ENCODE data around the gene AREL1.

AREL1 gene

GRCh38 chr14:74645244-74645643 lies 67.6 kb downstream of the AREL1 start:
- H3K4me3 ChIP-seq (ENCODE audit: low read depth, low read length): no peak overlapping the region
- DNase-seq (ENCODE audit: low read depth): no peak

GRCh38 chr14:74641601-74642391 lies 71.1 kb downstream of the AREL1 start:
- H3K4me3 ChIP-seq (ENCODE audit: low read depth, low read length): no peak overlapping the region
- no peak for DNase-seq (ENCODE audit: low read depth)

- DNase-seq (ENCODE audit: low read depth): no peak
- H3K4me3 ChIP-seq (ENCODE audit: low read depth, low read length): no peak overlapping the region
Observed at GRCh38 chr14:74638966-74639365, 73.9 kb downstream of the AREL1 start.

GRCh38 chr14:74638066-74638465 lies 74.8 kb downstream of the AREL1 start:
- H3K4me3 ChIP-seq (ENCODE audit: low read depth, low read length): no peak overlapping the region
- DNase-seq (ENCODE audit: low read depth): no peak

- H3K4me3 ChIP-seq (ENCODE audit: low read depth, low read length): no peak overlapping the region
- no peak for DNase-seq (ENCODE audit: low read depth)
Observed at GRCh38 chr14:74637178-74637550, 75.7 kb downstream of the AREL1 start.

- no peak for DNase-seq (ENCODE audit: low read depth)
- H3K4me3 ChIP-seq (ENCODE audit: low read depth, low read length): no peak overlapping the region
Observed at GRCh38 chr14:74636424-74637177, 76.3 kb downstream of the AREL1 start.

- no peak for DNase-seq (ENCODE audit: low read depth)
- H3K4me3 ChIP-seq (ENCODE audit: low read depth, low read length): no peak overlapping the region
Observed at GRCh38 chr14:74635847-74636246, 77.0 kb downstream of the AREL1 start.

GRCh38 chr14:74634964-74635363 lies 77.9 kb downstream of the AREL1 start:
- no peak for DNase-seq (ENCODE audit: low read depth)

GRCh38 chr14:74634481-74634880 lies 78.4 kb downstream of the AREL1 start:
- H3K4me3 ChIP-seq (ENCODE audit: low read depth, low read length): no peak overlapping the region
- DNase-seq (ENCODE audit: low read depth): no peak

More at GRCh38 chr14:74634964-74635363, 77.9 kb downstream of the AREL1 start:
- H3K4me3 ChIP-seq (ENCODE audit: low read depth, low read length): no peak overlapping the region

- H3K4me3 ChIP-seq (ENCODE audit: low read depth, low read length): no peak overlapping the region
Observed at GRCh38 chr14:74630881-74631690, 81.8 kb downstream of the AREL1 start.

GRCh38 chr14:74628418-74628817 lies 84.5 kb downstream of the AREL1 start:
- DNase-seq (ENCODE audit: low read depth): no peak
- H3K4me3 ChIP-seq (ENCODE audit: low read depth, low read length): no peak overlapping the region

More at GRCh38 chr14:74630881-74631690, 81.8 kb downstream of the AREL1 start:
- DNase-seq (ENCODE audit: low read depth): no peak

- H3K4me3 ChIP-seq (ENCODE audit: low read depth, low read length): no peak overlapping the region
- DNase-seq (ENCODE audit: low read depth): no peak
Observed at GRCh38 chr14:74627076-74627475, 85.8 kb downstream of the AREL1 start.

GRCh38 chr14:74622257-74622656 lies 90.6 kb downstream of the AREL1 start:
- H3K4me3 ChIP-seq (ENCODE audit: low read depth, low read length): no peak overlapping the region
- no peak for DNase-seq (ENCODE audit: low read depth)

GRCh38 chr14:74621556-74621955 lies 91.3 kb downstream of the AREL1 start:
- no peak overlapping the region for H3K4me3 ChIP-seq (ENCODE audit: low read depth, low read length)
- no peak for DNase-seq (ENCODE audit: low read depth)

GRCh38 chr14:74620923-74621322 lies 92.0 kb downstream of the AREL1 start:
- no peak for DNase-seq (ENCODE audit: low read depth)
- no peak overlapping the region for H3K4me3 ChIP-seq (ENCODE audit: low read depth, low read length)

- DNase-seq (ENCODE audit: low read depth): peak; percentile 90
- no peak overlapping the region for H3K4me3 ChIP-seq (ENCODE audit: low read depth, low read length)
Observed at GRCh38 chr14:74620497-74620921, 92.4 kb downstream of the AREL1 start.

GRCh38 chr14:74619672-74620131 lies 93.2 kb downstream of the AREL1 start:
- DNase-seq (ENCODE audit: low read depth): peak; percentile 89
- no peak overlapping the region for H3K4me3 ChIP-seq (ENCODE audit: low read depth, low read length)

- DNase-seq (ENCODE audit: low read depth): peak; percentile 74
- H3K4me3 ChIP-seq (ENCODE audit: low read depth, low read length): no peak overlapping the region
Observed at GRCh38 chr14:74618078-74618952, 94.6 kb downstream of the AREL1 start.

All from skeletal muscle cell (primary cell).